Endothelial cell of umbilical vein (primary cell): ENCODE data around the gene PAX5. TPM values are rescaled to one million over a fixed set of nuclear protein-coding genes. Genes with fewer than 3 reads are reported as not detected.

Source experiments
- BruUV-seq: library from RNA; stranded (reverse); fragments of 400-500 nt; replicated peaks from 2 replicates; lab custom pipeline; 2021; lab: Mats Ljungman, UMichigan
- CTCF ChIA-PET: fragments of 300-600, 350-600 bp; sonication (Branson Sonifier 250); formaldehyde crosslinking; loops from one replicate; lab custom pipeline; 2021; ENCODE audit warnings: antibody characterized with exemption, inconsistent platforms; lab: Charles Lee
- POLR2A ChIA-PET: fragments of 300-600, 350-600 bp; sonication (Branson Sonifier 250); formaldehyde crosslinking; loops from one replicate; lab custom pipeline; 2021; ENCODE audit warnings: antibody characterized with exemption, inconsistent platforms; lab: Charles Lee
- DNase-seq: peaks from one replicate; pipeline ENCODE4 v3.0.0-alpha.2; 2011; ENCODE audit warnings: low read depth, low spot score
- FAIRE-seq: peaks from 2 replicates; lab custom pipeline; 2011; peaks lifted over from hg19 to GRCh38; lab: Jason Lieb, UNC
- H2AFZ ChIP-seq: 2 replicates; pipeline ENCODE4 v1.6.0; 2012; ENCODE audit warnings: low read depth, low read length, control low read depth, inconsistent platforms
- H3K27ac ChIP-seq: 2 replicates; pipeline ENCODE4 v1.5.1; 2011; ENCODE audit warnings: low read depth, mild to moderate bottlenecking, control low read depth, low read length, moderate library complexity; ENCODE audit not compliant: insufficient read depth
- H3K27me3 ChIP-seq, 2 experiments: 2 replicates each; pipeline versions ENCODE4 v1.6.0 to v1.6.1; 2011; ENCODE audit warnings: low read length in 2 of 2, mixed read lengths in 1 of 2; ENCODE audit not compliant: control insufficient read depth in 2 of 2, insufficient read depth in 2 of 2
- H3K36me3 ChIP-seq, 2 experiments: 2 replicates in 1 of 2; 3 replicates in 1 of 2; pipeline ENCODE4 v1.5.1; 2011; ENCODE audit warnings: low read length in 2 of 2, mild to moderate bottlenecking in 1 of 2, moderate library complexity in 1 of 2; ENCODE audit not compliant: control insufficient read depth in 2 of 2, insufficient read depth in 2 of 2; ENCODE audit errors: extremely low read depth in 1 of 2
- H3K4me1 ChIP-seq: 3 replicates; pipeline ENCODE4 v1.5.1; 2011; ENCODE audit warnings: mild to moderate bottlenecking, low read length; ENCODE audit not compliant: control insufficient read depth, insufficient read depth; ENCODE audit errors: extremely low read depth
- H3K4me2 ChIP-seq: 2 replicates; pipeline ENCODE4 v1.6.1; 2011; ENCODE audit warnings: low read length, control low read depth, mixed read lengths; ENCODE audit not compliant: insufficient read depth
- H3K4me3 ChIP-seq, 3 experiments: fragments of 200-600 bp in 1 of 3; sonication (generic), shearing (Covaris generic) in 1 of 3; replicated peaks in 1 of 3; 2 replicates each; pipeline ENCODE4 v1.5.1; 2011 to 2016; ENCODE audit warnings: control low read depth in 3 of 3, low read length in 3 of 3, mild to moderate bottlenecking in 2 of 3, inconsistent platforms in 1 of 3, low read depth in 1 of 3, moderate library complexity in 1 of 3; ENCODE audit not compliant: insufficient read depth in 1 of 3
- H3K79me2 ChIP-seq: 2 replicates; pipeline ENCODE4 v1.6.0; 2012; ENCODE audit warnings: low read length, inconsistent platforms; ENCODE audit not compliant: control insufficient read depth, insufficient read depth
- H3K9ac ChIP-seq: replicated peaks from 2 replicates; pipeline ENCODE3; 2011; ENCODE audit warnings: low read length, control low read depth; ENCODE audit not compliant: insufficient read depth; ENCODE audit errors: extremely low read depth
- H3K9me1 ChIP-seq: replicated peaks from 3 replicates; pipeline ENCODE4 v1.6.0; 2011; ENCODE audit warnings: mild to moderate bottlenecking, low read length; ENCODE audit not compliant: control insufficient read depth, insufficient read depth; ENCODE audit errors: extremely low read depth
- H3K9me3 ChIP-seq: replicated peaks from 2 replicates; pipeline ENCODE4 v1.5.1; 2012; ENCODE audit warnings: low read length, inconsistent platforms; ENCODE audit not compliant: control insufficient read depth, insufficient read depth
- H4K20me1 ChIP-seq: replicated peaks from 2 replicates; pipeline ENCODE3; 2011; ENCODE audit warnings: mild to moderate bottlenecking, low read length; ENCODE audit not compliant: control insufficient read depth, insufficient read depth; ENCODE audit errors: extremely low read depth
- EZH2 ChIP-seq: IDR thresholded peaks from 2 replicates; pipeline ENCODE4 v1.6.1; 2012; ENCODE audit warnings: borderline replicate concordance, low read depth, mild to moderate bottlenecking, moderate library complexity, low read length, inconsistent platforms; ENCODE audit not compliant: severe bottlenecking
- FOS ChIP-seq: IDR thresholded peaks from 2 replicates; pipeline ENCODE4 v1.6.1; 2011; ENCODE audit warnings: mild to moderate bottlenecking, low read length, moderate library complexity, borderline replicate concordance; ENCODE audit not compliant: insufficient read depth
- GATA2 ChIP-seq: IDR thresholded peaks from 2 replicates; pipeline ENCODE4 v1.7.0; 2011; ENCODE audit warnings: low read depth, mild to moderate bottlenecking, moderate library complexity, mixed read lengths, low read length; ENCODE audit not compliant: insufficient read length, insufficient read depth
- JUN ChIP-seq: IDR thresholded peaks from 2 replicates; pipeline ENCODE4 v1.6.1; 2011; ENCODE audit warnings: borderline replicate concordance, low read depth; ENCODE audit not compliant: insufficient read length, insufficient read depth
- MYC ChIP-seq: IDR thresholded peaks from one replicate; pipeline ENCODE4 v1.6.1; 2011; ENCODE audit warnings: mild to moderate bottlenecking, low read depth, low read length
- POLR2A ChIP-seq: IDR thresholded peaks from 2 replicates; pipeline ENCODE4 v1.6.1; 2012; ENCODE audit warnings: low read depth, mild to moderate bottlenecking, control low read depth, low read length
- POLR2AphosphoS5 ChIP-seq: IDR thresholded peaks from 2 replicates; pipeline ENCODE4 v1.6.1; 2012; ENCODE audit warnings: low read depth, mild to moderate bottlenecking, control low read depth, low read length, moderate library complexity; ENCODE audit not compliant: insufficient read depth
- dilution Hi-C: fragments of 300-500 bp; cut with MboI; formaldehyde crosslinking; loops from one replicate; pipeline ENCODE4 v1.15.0; 2019; ENCODE audit warnings: low sequenced_read_pairs; ENCODE audit not compliant: extremely low pct_ligation_motif_present
- intact Hi-C: fragments of 100-400 bp; cut with micrococcal nuclease; formaldehyde crosslinking; loops from one replicate; pipeline ENCODE4 v1.10.0; 2022
- polyA plus RNA-seq, 4 experiments: library from polyadenylated mRNA; depleted of rRNA in 3 of 4; stranded (reverse) in 3 of 4; unstranded in 1 of 4; fragments of >200 nt; gene quantifications; 2 replicates each; pipeline versions ENCODE4 v1.2.1 to v1.2.3, GENCODE V29; 2011 to 2012; ENCODE audit warnings: missing spikeins in 1 of 4
- total RNA-seq: library from RNA; stranded (reverse); gene quantifications from 2 replicates; pipeline ENCODE4 v1.2.3, GENCODE V29; 2021
- TF ChIP-seq, protein P1 (sequence below), 2 donors: IDR thresholded peaks; 1 replicate in 1 of 2; 2 replicates in 1 of 2; pipeline ENCODE4 v1.5.1; 2011; ENCODE audit warnings: low read length in 2 of 2, mild to moderate bottlenecking in 2 of 2, moderate library complexity in 2 of 2, control low read depth in 1 of 2, inconsistent platforms in 1 of 2, low read depth in 1 of 2; ENCODE audit not compliant: insufficient read depth in 1 of 2; ENCODE audit errors: extremely low read depth in 1 of 2
- TF ChIP-seq, protein P2 (sequence below): IDR thresholded peaks from 2 replicates; pipeline ENCODE4 v1.6.1; 2011; ENCODE audit not compliant: insufficient read depth, insufficient read length

PAX5 gene
- total and polyA plus RNA-seq, 2 donors (not counting 3 experiments of a cell fraction or from before 2014, with no cell fraction given) = not detected

DNA sequence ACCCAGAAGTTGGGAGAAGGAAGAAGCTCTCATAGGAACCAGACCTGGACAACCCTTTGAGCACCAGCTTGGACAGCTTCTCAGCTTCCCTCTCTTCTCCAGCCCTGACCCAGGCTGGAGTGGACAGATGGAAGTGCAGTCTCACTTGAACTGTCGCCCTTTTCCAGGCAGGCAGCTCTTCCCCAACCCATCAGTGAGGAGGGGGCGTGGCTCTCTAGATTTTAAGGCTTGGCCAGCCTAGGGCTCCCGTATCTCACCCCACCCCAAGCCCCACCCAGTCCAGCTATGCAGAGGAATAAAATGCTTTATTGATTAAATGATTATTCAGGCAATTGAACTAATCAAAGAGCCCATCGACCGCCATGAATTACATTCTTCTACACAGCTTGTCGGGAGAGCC is 2.2 kb downstream of the PAX5 start:
- H3K4me2 ChIP-seq = no peak overlapping the region
- no peak for DNase-seq
- H3K27ac ChIP-seq = no peak overlapping the region
- CTCF ChIA-PET = no interaction called here
- no TSS peak for BruUV-seq
- H4K20me1 ChIP-seq = no peaks in the 10 kb centered on the region
- TF ChIP-seq JUN = no peak
- no peak for TF ChIP-seq POLR2A
- no peak for TF ChIP-seq EZH2
- TF ChIP-seq MYC = no peak
- TF ChIP-seq, protein P1, sequence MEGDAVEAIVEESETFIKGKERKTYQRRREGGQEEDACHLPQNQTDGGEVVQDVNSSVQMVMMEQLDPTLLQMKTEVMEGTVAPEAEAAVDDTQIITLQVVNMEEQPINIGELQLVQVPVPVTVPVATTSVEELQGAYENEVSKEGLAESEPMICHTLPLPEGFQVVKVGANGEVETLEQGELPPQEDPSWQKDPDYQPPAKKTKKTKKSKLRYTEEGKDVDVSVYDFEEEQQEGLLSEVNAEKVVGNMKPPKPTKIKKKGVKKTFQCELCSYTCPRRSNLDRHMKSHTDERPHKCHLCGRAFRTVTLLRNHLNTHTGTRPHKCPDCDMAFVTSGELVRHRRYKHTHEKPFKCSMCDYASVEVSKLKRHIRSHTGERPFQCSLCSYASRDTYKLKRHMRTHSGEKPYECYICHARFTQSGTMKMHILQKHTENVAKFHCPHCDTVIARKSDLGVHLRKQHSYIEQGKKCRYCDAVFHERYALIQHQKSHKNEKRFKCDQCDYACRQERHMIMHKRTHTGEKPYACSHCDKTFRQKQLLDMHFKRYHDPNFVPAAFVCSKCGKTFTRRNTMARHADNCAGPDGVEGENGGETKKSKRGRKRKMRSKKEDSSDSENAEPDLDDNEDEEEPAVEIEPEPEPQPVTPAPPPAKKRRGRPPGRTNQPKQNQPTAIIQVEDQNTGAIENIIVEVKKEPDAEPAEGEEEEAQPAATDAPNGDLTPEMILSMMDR (IDR thresholded peaks at IDR 0.05; ENCODE audit: extremely low read depth in 1 of 2, insufficient read depth in 1 of 2, low read depth in 1 of 2, low read length in 2 of 2) = no peak
- no peak for TF ChIP-seq GATA2
- TF ChIP-seq FOS = no peak
- TF ChIP-seq, protein P2, sequence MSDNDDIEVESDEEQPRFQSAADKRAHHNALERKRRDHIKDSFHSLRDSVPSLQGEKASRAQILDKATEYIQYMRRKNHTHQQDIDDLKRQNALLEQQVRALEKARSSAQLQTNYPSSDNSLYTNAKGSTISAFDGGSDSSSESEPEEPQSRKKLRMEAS = no peak
- TF ChIP-seq POLR2AphosphoS5 = no peak
- no peak overlapping the region for H3K4me3 ChIP-seq
- no peaks in the 10 kb centered on the region for H3K36me3 ChIP-seq
- dilution Hi-C loops = no loop called here
- no peak overlapping the region for H3K9ac ChIP-seq
- no peak for FAIRE-seq
- intact Hi-C loops = no loop called here
- H2AFZ ChIP-seq = no peak overlapping the region
- H3K4me1 ChIP-seq = peaks cover 19% of the 10 kb centered on the region
- no peaks in the 10 kb centered on the region for H3K79me2 ChIP-seq
- H3K9me1 ChIP-seq = no peaks in the 10 kb centered on the region
- POLR2A ChIA-PET = no interaction called here
- peaks cover 87 to 98% of the 10 kb centered on the region in 2 experiments for H3K27me3 ChIP-seq
- H3K9me3 ChIP-seq = no peaks in the 10 kb centered on the region
